ENCODE results near the gene GABRB3.

Gene GABRB3

GRCh38 chr15:26640601-26641000 lies 132.3 kb downstream of the GABRB3 start:
- no peak overlapping the region for H3K4me3 Mint-ChIP-seq
- peaks cover 33% of the 10 kb centered on the region for H3K9me3 Mint-ChIP-seq
- no peaks in the 10 kb centered on the region for H3K4me1 Mint-ChIP-seq
- DNase-seq: no peak
- H3K27me3 Mint-ChIP-seq: no peaks in the 10 kb centered on the region
- H3K27ac Mint-ChIP-seq: no peak overlapping the region
- H3K36me3 Mint-ChIP-seq: no peaks in the 10 kb centered on the region
- CTCF ChIA-PET: no interaction called here

- Mint-ChIP-seq H3K27ac (no peak overlapping the region), H3K27me3 (no peaks in the 10 kb centered on the region), H3K4me3 (no peak overlapping the region), H3K36me3 (no peaks in the 10 kb centered on the region), H3K4me1 (no peaks in the 10 kb centered on the region), H3K9me3 (peaks cover 33% of the 10 kb centered on the region)
- no peak for DNase-seq
- CTCF ChIA-PET: no interaction called here
Measured at GRCh38 chr15:26639966-26640365, 132.9 kb downstream of the GABRB3 start.

- no peaks in the 10 kb centered on the region for H3K27me3 Mint-ChIP-seq
Measured at GRCh38 chr15:26635614-26636013, 137.3 kb downstream of the GABRB3 start.

GRCh38 chr15:26635105-26635504 lies 137.8 kb downstream of the GABRB3 start:
- Mint-ChIP-seq H3K27me3 (no peaks in the 10 kb centered on the region), H3K27ac (no peak overlapping the region), H3K36me3 (no peaks in the 10 kb centered on the region), H3K4me3 (no peak overlapping the region), H3K4me1 (no peaks in the 10 kb centered on the region), H3K9me3 (peaks cover 24% of the 10 kb centered on the region)
- CTCF ChIA-PET: no interaction called here
- no peak for DNase-seq

More at GRCh38 chr15:26635614-26636013, 137.3 kb downstream of the GABRB3 start:
- no peak for DNase-seq
- Mint-ChIP-seq H3K36me3 (no peaks in the 10 kb centered on the region), H3K4me3 (no peak overlapping the region), H3K9me3 (peaks cover 25% of the 10 kb centered on the region), H3K4me1 (no peaks in the 10 kb centered on the region), H3K27ac (no peak overlapping the region)
- CTCF ChIA-PET: no interaction called here

- H3K36me3 Mint-ChIP-seq: no peaks in the 10 kb centered on the region
- peaks cover 21% of the 10 kb centered on the region for H3K9me3 Mint-ChIP-seq
- no peak for DNase-seq
- H3K27me3 Mint-ChIP-seq: no peaks in the 10 kb centered on the region
- no peak overlapping the region for H3K4me3 Mint-ChIP-seq
- CTCF ChIA-PET: no interaction called here
- H3K4me1 Mint-ChIP-seq: no peaks in the 10 kb centered on the region
- no peak overlapping the region for H3K27ac Mint-ChIP-seq
Measured at GRCh38 chr15:26634319-26634718, 138.5 kb downstream of the GABRB3 start.

- H3K36me3 Mint-ChIP-seq: no peaks in the 10 kb centered on the region
- CTCF ChIA-PET: no interaction called here
- no peak for DNase-seq
- peaks cover 20% of the 10 kb centered on the region for H3K9me3 Mint-ChIP-seq
- no peak overlapping the region for H3K27ac Mint-ChIP-seq
- H3K27me3 Mint-ChIP-seq: no peaks in the 10 kb centered on the region
- no peak overlapping the region for H3K4me3 Mint-ChIP-seq
- no peaks in the 10 kb centered on the region for H3K4me1 Mint-ChIP-seq
Measured at GRCh38 chr15:26632500-26632899, 140.4 kb downstream of the GABRB3 start.

- H3K9me3 Mint-ChIP-seq: peaks cover 26% of the 10 kb centered on the region
- CTCF ChIA-PET: no interaction called here
- H3K36me3 Mint-ChIP-seq: no peaks in the 10 kb centered on the region
- no peak for DNase-seq
- H3K4me3 Mint-ChIP-seq: no peak overlapping the region
- H3K27me3 Mint-ChIP-seq: no peaks in the 10 kb centered on the region
- H3K27ac Mint-ChIP-seq: no peak overlapping the region
- H3K4me1 Mint-ChIP-seq: no peaks in the 10 kb centered on the region
Measured at GRCh38 chr15:26631894-26632293, 141.0 kb downstream of the GABRB3 start.

- Mint-ChIP-seq H3K4me1 (no peaks in the 10 kb centered on the region), H3K9me3 (peaks cover 21% of the 10 kb centered on the region), H3K4me3 (no peak overlapping the region), H3K27ac (no peak overlapping the region), H3K27me3 (no peaks in the 10 kb centered on the region), H3K36me3 (no peaks in the 10 kb centered on the region)
- no peak for DNase-seq
- CTCF ChIA-PET: no interaction called here
Measured at GRCh38 chr15:26630857-26631256, 142.0 kb downstream of the GABRB3 start.

- Mint-ChIP-seq H3K27ac (no peak overlapping the region), H3K9me3 (peaks cover 23% of the 10 kb centered on the region), H3K36me3 (no peaks in the 10 kb centered on the region), H3K27me3 (no peaks in the 10 kb centered on the region), H3K4me3 (no peak overlapping the region), H3K4me1 (no peaks in the 10 kb centered on the region)
- DNase-seq: peak; percentile 21
- CTCF ChIA-PET: no interaction called here
Measured at GRCh38 chr15:26628879-26629529, 143.9 kb downstream of the GABRB3 start.

GRCh38 chr15:26628071-26628470 lies 144.8 kb downstream of the GABRB3 start:
- Mint-ChIP-seq H3K4me3 (no peak overlapping the region), H3K36me3 (no peaks in the 10 kb centered on the region), H3K27ac (no peak overlapping the region), H3K27me3 (no peaks in the 10 kb centered on the region), H3K4me1 (no peaks in the 10 kb centered on the region), H3K9me3 (peaks cover 22% of the 10 kb centered on the region)
- DNase-seq: no peak
- CTCF ChIA-PET: no interaction called here

- H3K4me1 Mint-ChIP-seq: no peaks in the 10 kb centered on the region
- H3K27ac Mint-ChIP-seq: no peak overlapping the region
- peaks cover 34% of the 10 kb centered on the region for H3K9me3 Mint-ChIP-seq
- CTCF ChIA-PET: no interaction called here
- no peaks in the 10 kb centered on the region for H3K27me3 Mint-ChIP-seq
- no peak overlapping the region for H3K4me3 Mint-ChIP-seq
- no peaks in the 10 kb centered on the region for H3K36me3 Mint-ChIP-seq
- DNase-seq: no peak
Measured at GRCh38 chr15:26624128-26624527, 148.7 kb downstream of the GABRB3 start.

- DNase-seq: no peak
- Mint-ChIP-seq H3K4me1 (no peaks in the 10 kb centered on the region), H3K4me3 (no peak overlapping the region), H3K27ac (no peak overlapping the region), H3K27me3 (no peaks in the 10 kb centered on the region), H3K9me3 (peaks cover 31% of the 10 kb centered on the region), H3K36me3 (no peaks in the 10 kb centered on the region)
- CTCF ChIA-PET: no interaction called here
Measured at GRCh38 chr15:26623071-26623470, 149.8 kb downstream of the GABRB3 start.

GRCh38 chr15:26621816-26622215 lies 151.1 kb downstream of the GABRB3 start:
- no peaks in the 10 kb centered on the region for H3K27me3 Mint-ChIP-seq
- peaks cover 23% of the 10 kb centered on the region for H3K9me3 Mint-ChIP-seq
- H3K36me3 Mint-ChIP-seq: no peaks in the 10 kb centered on the region
- DNase-seq: no peak
- no peaks in the 10 kb centered on the region for H3K4me1 Mint-ChIP-seq
- CTCF ChIA-PET: no interaction called here
- no peak overlapping the region for H3K27ac Mint-ChIP-seq
- no peak overlapping the region for H3K4me3 Mint-ChIP-seq

- Mint-ChIP-seq H3K27me3 (no peaks in the 10 kb centered on the region), H3K27ac (no peak overlapping the region), H3K4me3 (no peak overlapping the region), H3K9me3 (peaks cover 23% of the 10 kb centered on the region), H3K36me3 (no peaks in the 10 kb centered on the region), H3K4me1 (no peaks in the 10 kb centered on the region)
- CTCF ChIA-PET: no interaction called here
- no peak for DNase-seq
Measured at GRCh38 chr15:26620528-26621458, 152.1 kb downstream of the GABRB3 start.

GRCh38 chr15:26615927-26616302 lies 157.0 kb downstream of the GABRB3 start:
- no peaks in the 10 kb centered on the region for H3K4me1 Mint-ChIP-seq
- CTCF ChIA-PET: no interaction called here
- no peak for DNase-seq
- H3K9me3 Mint-ChIP-seq: peaks cover 25% of the 10 kb centered on the region
- H3K27me3 Mint-ChIP-seq: no peaks in the 10 kb centered on the region
- no peak overlapping the region for H3K4me3 Mint-ChIP-seq
- H3K27ac Mint-ChIP-seq: no peak overlapping the region
- no peaks in the 10 kb centered on the region for H3K36me3 Mint-ChIP-seq

Data from activated naive CD4-positive, alpha-beta T cell treated with anti-CD3 and anti-CD28 coated beads, Interleukin-2, amount 10 ng/mL, durations not matched to agents 7 days and 5 days (primary cell).